ENCODE data around the gene RTN4.
"Not testable (repeated sequence)": the region's sequence is repeated elsewhere in the genome, so short reads cannot be mapped to it uniquely, and the experiment has no call there.

The RTN4 gene

GRCh38 chr2:55063713-55064323, 13.6 kb upstream of the RTN4 start:
- no peak for DNase-seq (ENCODE audit: low spot score)

GRCh38 chr2:55063226-55063625, 13.0 kb upstream of the RTN4 start:
- no peak for DNase-seq (ENCODE audit: low spot score)

GRCh38 chr2:55062754-55063153, 12.5 kb upstream of the RTN4 start:
- DNase-seq (ENCODE audit: low spot score): no peak

- no peak for DNase-seq (ENCODE audit: low spot score)
Observed at GRCh38 chr2:55061523-55062344, 11.5 kb upstream of the RTN4 start.

GRCh38 chr2:55059793-55060192, 9.5 kb upstream of the RTN4 start:
- no peak for DNase-seq (ENCODE audit: low spot score)

- no peak for DNase-seq (ENCODE audit: low spot score)
Observed at GRCh38 chr2:55057474-55057873, 7.2 kb upstream of the RTN4 start.

- DNase-seq (ENCODE audit: low spot score): no peak
Observed at GRCh38 chr2:55056024-55056521, 5.8 kb upstream of the RTN4 start.

GRCh38 chr2:55054106-55054875, 4.0 kb upstream of the RTN4 start:
- DNase-seq (ENCODE audit: low spot score): no peak

- DNase-seq (ENCODE audit: low spot score): not testable (repeated sequence)
Observed at GRCh38 chr2:55053225-55053624, 3.0 kb upstream of the RTN4 start.

GRCh38 chr2:55052129-55053061, 2.1 kb upstream of the RTN4 start:
- no peak for DNase-seq (ENCODE audit: low spot score)

- no peak for DNase-seq (ENCODE audit: low spot score)
Observed at GRCh38 chr2:55051026-55051866, 995 bp upstream of the RTN4 start.

GRCh38 chr2:55049821-55050099, 491 bp downstream of the RTN4 start:
- peak; percentile 58 for DNase-seq (ENCODE audit: low spot score)

- peak; percentile 72 for DNase-seq (ENCODE audit: low spot score)
Observed at GRCh38 chr2:55049043-55049820, 1.0 kb downstream of the RTN4 start.

- DNase-seq (ENCODE audit: low spot score): peak; percentile 55
Observed at GRCh38 chr2:55048508-55049042, 1.7 kb downstream of the RTN4 start.

- no peak for DNase-seq (ENCODE audit: low spot score)
Observed at GRCh38 chr2:55047677-55048299, 2.5 kb downstream of the RTN4 start.

GRCh38 chr2:55045780-55046179, 4.5 kb downstream of the RTN4 start:
- no peak for DNase-seq (ENCODE audit: low spot score)

- DNase-seq (ENCODE audit: low spot score): no peak
Observed at GRCh38 chr2:55043841-55044240, 6.4 kb downstream of the RTN4 start.

- DNase-seq (ENCODE audit: low spot score): no peak
Observed at GRCh38 chr2:55038428-55038827, 11.8 kb downstream of the RTN4 start.

- DNase-seq (ENCODE audit: low spot score): no peak
Observed at GRCh38 chr2:55035716-55036115, 14.5 kb downstream of the RTN4 start.

Data from germinal center (tissue), 1 donor.